HepG2 (cell line): ENCODE measurements around the gene CDH23. TPM values are rescaled to one million over a fixed set of nuclear protein-coding genes. Genes with fewer than 3 reads are reported as not detected.

Experiments used
- ATAC-seq: fragments of 200-7000 bp; cut with Tn5 transposase; 3 replicates; pipeline ENCODE4 v1.9.1; 2020; ENCODE audit warnings: mild to moderate bottlenecking, moderate library complexity
- BruUV-seq: library from RNA; stranded (reverse); fragments of 400-500 nt; replicated peaks from 2 replicates; lab custom pipeline; 2021; lab: Mats Ljungman, UMichigan
- CTCF ChIA-PET: fragments of 300-600 bp; formaldehyde crosslinking; extraction: SDS; loops from one replicate; lab custom pipeline; 2021; ENCODE audit warnings: low total read pairs, inconsistent platforms, low intra/inter-chr PET ratio; lab: Yijun Ruan, JAX
- POLR2A ChIA-PET: fragments of 350-600 bp; sonication (Branson Sonifier 250); formaldehyde crosslinking; loops from one replicate; lab custom pipeline; 2020; ENCODE audit warnings: antibody characterized with exemption, inconsistent platforms; lab: Yijun Ruan, JAX
- DNase-seq: peaks from one replicate; pipeline ENCODE4 v3.0.0-alpha.2; 2015; ENCODE audit warnings: low spot score
- FAIRE-seq: peaks from 3 replicates; lab custom pipeline; 2011; peaks lifted over from hg19 to GRCh38; lab: Jason Lieb, UNC
- H2AFZ ChIP-seq: one replicate; pipeline ENCODE4 v1.6.1; 2011; ENCODE audit warnings: low read length, inconsistent platforms
- H3K27ac ChIP-seq: fragments of 300-600 bp; 3 replicates; pipeline ENCODE4 v1.8.0; 2011; ENCODE audit warnings: mixed run types, mild to moderate bottlenecking, mixed read lengths, low read length, inconsistent platforms; ENCODE audit not compliant: insufficient read depth; ENCODE audit errors: extremely low read length
- H3K27me3 ChIP-seq, 2 experiments: fragments of 200-600 bp in 1 of 2; 2 replicates in 1 of 2; 3 replicates in 1 of 2; pipeline versions ENCODE4 v1.6.0 to v1.8.0; 2011; ENCODE audit warnings: low read length in 2 of 2, mild to moderate bottlenecking in 2 of 2, moderate library complexity in 2 of 2, inconsistent platforms in 1 of 2; ENCODE audit not compliant: insufficient read depth in 2 of 2, control insufficient read depth in 1 of 2
- H3K36me3 ChIP-seq, 2 experiments: fragments of 200-600 bp in 1 of 2; replicated peaks in 1 of 2; 2 replicates in 1 of 2; 3 replicates in 1 of 2; pipeline versions ENCODE4 v1.5.1 to v1.8.0; 2011; ENCODE audit warnings: low read length in 2 of 2, inconsistent platforms in 1 of 2; ENCODE audit not compliant: insufficient read depth in 2 of 2, control insufficient read depth in 1 of 2
- H3K4me1 ChIP-seq: 2 replicates; pipeline ENCODE4 v1.5.1; 2012; ENCODE audit warnings: low read length, inconsistent platforms; ENCODE audit not compliant: insufficient read depth
- H3K4me2 ChIP-seq: 2 replicates; pipeline ENCODE4 v1.6.0; 2011; ENCODE audit warnings: low read depth, low read length, inconsistent platforms
- H3K4me3 ChIP-seq, 3 experiments: fragments of 200-600 bp in 1 of 3; sonication (generic), shearing (Covaris generic) in 1 of 3; replicated peaks in 1 of 3; 2 replicates each; pipeline ENCODE4 v1.5.1; 2011 to 2016; ENCODE audit warnings: low read length in 3 of 3, inconsistent platforms in 2 of 3, low read depth in 2 of 3, mild to moderate bottlenecking in 2 of 3, control low read depth in 1 of 3, mixed read lengths in 1 of 3; ENCODE audit not compliant: insufficient read depth in 1 of 3
- H3K79me2 ChIP-seq: one replicate; pipeline ENCODE4 v1.6.1; 2011; ENCODE audit warnings: low read length, inconsistent platforms; ENCODE audit not compliant: insufficient read depth
- H3K9ac ChIP-seq: 2 replicates; pipeline ENCODE4 v1.6.0; 2011; ENCODE audit warnings: mild to moderate bottlenecking, low read depth, low read length, inconsistent platforms; ENCODE audit not compliant: insufficient read depth
- H3K9me3 ChIP-seq: 2 replicates; pipeline ENCODE4 v1.5.1; 2012; ENCODE audit warnings: mild to moderate bottlenecking, low read length
- H4K20me1 ChIP-seq: 2 replicates; pipeline ENCODE4 v1.6.0; 2011; ENCODE audit warnings: inconsistent platforms, mild to moderate bottlenecking, low read length, moderate library complexity; ENCODE audit not compliant: insufficient read depth
- ARHGAP35 ChIP-seq: sonication (generic); formaldehyde crosslinking; IDR thresholded peaks from 2 replicates; pipeline ENCODE4 v1.9.0; 2022; ENCODE audit warnings: mild to moderate bottlenecking, inconsistent platforms, moderate library complexity, missing genetic modification reagents, borderline replicate concordance
- ARNT ChIP-seq: fragments of 450-650 bp; IDR thresholded peaks from 2 replicates; pipeline ENCODE4 v1.6.1; 2017
- IRF2 ChIP-seq: IDR thresholded peaks from 2 replicates; pipeline ENCODE4 v1.6.1; 2018; ENCODE audit warnings: missing genetic modification reagents, missing compliant biosample characterization
- JUN ChIP-seq: sonication (generic); formaldehyde crosslinking; IDR thresholded peaks from 2 replicates; pipeline ENCODE4 v1.4.0; 2020; ENCODE audit warnings: mild to moderate bottlenecking, missing genetic modification reagents
- MIER2 ChIP-seq: IDR thresholded peaks from 2 replicates; pipeline ENCODE4 v1.6.1; 2016; ENCODE audit warnings: missing biosample characterization, missing genetic modification reagents
- NR2F1 ChIP-seq, 2 experiments: fragments of 450-650 bp in 1 of 2; formaldehyde crosslinking in 1 of 2; IDR thresholded peaks; 2 replicates each; pipeline versions ENCODE4 v1.5.0 to v1.6.1; 2016 to 2020; ENCODE audit warnings: mild to moderate bottlenecking in 1 of 2, missing compliant biosample characterization in 1 of 2, missing genetic modification reagents in 1 of 2, moderate library complexity in 1 of 2
- PCBP1 ChIP-seq: fragments of 200-400 bp; formaldehyde crosslinking; IDR thresholded peaks from 2 replicates; pipeline ENCODE4 v1.6.1; 2017; ENCODE audit warnings: mild to moderate bottlenecking, low read depth, low read length, borderline replicate concordance
- REPIN1 ChIP-seq: sonication (generic); formaldehyde crosslinking; IDR thresholded peaks from 2 replicates; pipeline ENCODE4 v1.8.0; 2022; ENCODE audit warnings: missing genetic modification reagents, low read depth, mild to moderate bottlenecking, borderline replicate concordance
- ZBTB34 ChIP-seq: sonication (generic); formaldehyde crosslinking; IDR thresholded peaks from 2 replicates; pipeline ENCODE4 v1.8.0; 2022; ENCODE audit warnings: mild to moderate bottlenecking, missing genetic modification reagents
- ZMYM4 ChIP-seq: sonication (generic); formaldehyde crosslinking; IDR thresholded peaks from 2 replicates; pipeline ENCODE4 v1.8.1; 2023; ENCODE audit warnings: mild to moderate bottlenecking, missing genetic modification reagents
- ZNF101 ChIP-seq: sonication (generic); formaldehyde crosslinking; IDR thresholded peaks from 2 replicates; pipeline ENCODE4 v1.4.0; 2020; ENCODE audit warnings: mild to moderate bottlenecking, low read depth, missing genetic modification reagents, borderline replicate concordance
- ZNF136 ChIP-seq: sonication (generic); formaldehyde crosslinking; IDR thresholded peaks from 2 replicates; pipeline ENCODE4 v1.8.1; 2022; ENCODE audit warnings: low read depth, mild to moderate bottlenecking, moderate library complexity, missing genetic modification reagents
- ZNF160 ChIP-seq: sonication (generic); formaldehyde crosslinking; IDR thresholded peaks from 2 replicates; pipeline ENCODE4 v1.8.0; 2022; ENCODE audit warnings: mild to moderate bottlenecking, inconsistent platforms, missing genetic modification reagents
- ZNF343 ChIP-seq: sonication (generic); formaldehyde crosslinking; IDR thresholded peaks from 2 replicates; pipeline ENCODE4 v1.4.0; 2020; ENCODE audit warnings: mild to moderate bottlenecking, missing genetic modification reagents
- ZNF589 ChIP-seq: sonication (generic); formaldehyde crosslinking; conservative IDR thresholded peaks from 2 replicates; pipeline ENCODE4 v1.8.0; 2022; ENCODE audit warnings: mild to moderate bottlenecking, moderate library complexity, missing genetic modification reagents
- ZNF687 ChIP-seq: sonication (generic); formaldehyde crosslinking; IDR thresholded peaks from 2 replicates; pipeline ENCODE4 v1.5.1; 2020; ENCODE audit warnings: mild to moderate bottlenecking, missing genetic modification reagents, moderate library complexity
- ZSCAN5A ChIP-seq: sonication (generic); formaldehyde crosslinking; IDR thresholded peaks from 2 replicates; pipeline ENCODE4 v1.8.0; 2022; ENCODE audit warnings: mild to moderate bottlenecking, missing genetic modification reagents, borderline replicate concordance
- WGBS: methylation state at CpG from one replicate; pipeline ENCODE4 v1.1.6; 2017; ENCODE audit warnings: low lambda C conversion rate; 5-methylcytosine and 5-hydroxymethylcytosine counted together
- in situ Hi-C: cut with HindIII; loops from 2 replicates; pipeline ENCODE4 v1.10.0; 2017; ENCODE audit warnings: low pct_unique_long_range_greater_than_20kb; ENCODE audit not compliant: extremely low pct_ligation_motif_present
- intact Hi-C: fragments of 100-400 bp; cut with micrococcal nuclease; formaldehyde crosslinking; loops from one replicate; pipeline ENCODE4 v1.10.0; 2022; ENCODE audit not compliant: unreplicated experiment
- polyA plus RNA-seq, 8 experiments: library from polyadenylated mRNA; depleted of rRNA in 3 of 8; stranded (reverse) in 7 of 8; unstranded in 1 of 8; fragments of >200 nt; fragmentation: Illumina TruSeq in 4 of 8; extraction: Trizol in 4 of 8; gene quantifications; 2 replicates each; pipeline versions ENCODE4 v1.2.1 to v1.2.3, GENCODE V29; 2011 to 2016; ENCODE audit warnings: low read depth in 4 of 8, missing spikeins in 1 of 8, mixed read lengths in 1 of 8; ENCODE audit not compliant: insufficient read depth in 1 of 8
- total RNA-seq, 5 experiments: library from RNA; depleted of rRNA; stranded (reverse); fragments of >200 nt; fragmentation: Illumina TruSeq; extraction: Trizol; gene quantifications; 2 replicates each; pipeline ENCODE4 v1.2.3, GENCODE V29; 2016; ENCODE audit warnings: low read depth in 1 of 5

CDH23 gene
- total and polyA plus RNA-seq, 2 of the 13 experiments (the other 11 are each of a cell fraction or from before 2014, with no cell fraction given) = 0.13 TPM; not detected in 1

- Histone ChIP-seq H3K4me1 (peaks cover 12% of the 10 kb centered on the region), H3K4me2 (no peak overlapping the region), H3K4me3 (no peak overlapping the region), H3K27me3 (no peaks in the 10 kb centered on the region), H3K9me3 (no peaks in the 10 kb centered on the region), H3K27ac (no peak overlapping the region), H4K20me1 (no peaks in the 10 kb centered on the region), H2AFZ (no peak overlapping the region)
- POLR2A ChIA-PET = no interaction called here
- intact Hi-C loops = no loop called here
- no peak for DNase-seq
- no peak for ATAC-seq
- no TSS peak for BruUV-seq
- 49% methylated on average over 10 of the region's 10 CpGs for WGBS
- no peak for TF ChIP-seq MIER2 (CRISPR knock-in tag)
- TF ChIP-seq REPIN1 (CRISPR knock-in tag) = no peak
- TF ChIP-seq IRF2 (CRISPR knock-in tag) = no peak
- no peak for TF ChIP-seq ZBTB34 (CRISPR knock-in tag)
- no peak for TF ChIP-seq ZNF136
- TF ChIP-seq ZNF589 = no peak
- TF ChIP-seq ZNF101 = no peak
- no peak for TF ChIP-seq PCBP1
- TF ChIP-seq ZNF343 = no peak
- TF ChIP-seq ZSCAN5A = no peak
- no peak for TF ChIP-seq JUN
- no peak for TF ChIP-seq ARNT
- no peak for TF ChIP-seq ZNF160
- TF ChIP-seq NR2F1 (CRISPR knock-in tag; IDR thresholded peaks at IDR 0.05) = no peak
- no peak for TF ChIP-seq ARHGAP35 (CRISPR knock-in tag)
- TF ChIP-seq ZNF687 (CRISPR knock-in tag) = no peak
- TF ChIP-seq ZMYM4 (CRISPR knock-in tag) = no peak
- TF ChIP-seq, all 625 proteins: peak for 0
- CTCF ChIA-PET = no interaction called here
- Histone ChIP-seq H3K9ac (no peak overlapping the region), H3K36me3 (no peaks in the 10 kb centered on the region), H3K79me2 (no peaks in the 10 kb centered on the region)
- in situ Hi-C loops = no loop called here
- no peak for FAIRE-seq
Observed at GRCh38 chr10:71590781-71591350, 194.1 kb downstream of the CDH23 start.
